CD1c-positive myeloid dendritic cell (primary cell): Measurements from ENCODE around the gene CPED1.
"Not testable (repeated sequence)": the region's sequence is repeated elsewhere in the genome, so short reads cannot be mapped to it uniquely, and the experiment has no call there.

Experiments
- DNase-seq: peaks from one replicate; pipeline ENCODE4 v3.0.0-alpha.2; 2016; ENCODE audit errors: extremely low spot score

The CPED1 gene

DNA sequence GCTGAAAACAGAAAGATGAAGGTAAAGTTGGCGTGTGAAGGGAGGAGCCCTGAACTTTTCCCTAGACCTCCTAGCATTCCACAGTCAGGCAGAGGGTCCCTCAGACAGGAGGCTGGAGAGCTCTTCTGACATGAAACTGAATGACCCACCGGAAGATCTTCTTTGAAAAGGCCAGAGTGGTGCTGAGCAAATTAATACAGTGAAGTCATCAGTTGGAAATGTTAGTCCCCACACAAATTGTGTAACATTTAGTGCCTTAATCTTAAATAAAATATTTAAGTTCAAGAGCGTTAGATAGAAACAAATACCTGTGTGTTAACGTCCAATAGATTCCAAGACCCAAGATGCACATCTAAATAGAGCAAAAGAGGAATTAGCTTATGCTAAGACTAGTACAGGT is 291.3 kb downstream of the CPED1 start:
- DNase-seq, result no peak

DNA sequence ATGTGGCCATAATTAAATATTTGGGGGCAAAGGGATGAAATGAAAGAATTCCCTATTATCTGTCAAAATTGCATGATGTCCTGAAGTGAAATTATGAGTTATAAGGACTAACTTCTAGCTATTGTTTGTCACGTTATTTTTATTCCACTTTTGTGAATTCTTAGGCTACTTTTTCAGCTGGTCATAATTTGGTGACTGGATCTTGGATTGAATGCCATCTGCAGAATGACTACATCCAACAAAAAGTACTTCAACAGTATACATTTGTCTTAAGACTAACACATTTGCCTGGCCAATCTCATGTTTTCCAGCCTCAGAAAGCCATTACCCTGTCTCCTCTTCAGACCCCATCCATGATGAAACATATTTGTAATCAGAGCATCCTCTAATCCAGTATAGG is 292.1 kb downstream of the CPED1 start:
- no peak for DNase-seq

DNA sequence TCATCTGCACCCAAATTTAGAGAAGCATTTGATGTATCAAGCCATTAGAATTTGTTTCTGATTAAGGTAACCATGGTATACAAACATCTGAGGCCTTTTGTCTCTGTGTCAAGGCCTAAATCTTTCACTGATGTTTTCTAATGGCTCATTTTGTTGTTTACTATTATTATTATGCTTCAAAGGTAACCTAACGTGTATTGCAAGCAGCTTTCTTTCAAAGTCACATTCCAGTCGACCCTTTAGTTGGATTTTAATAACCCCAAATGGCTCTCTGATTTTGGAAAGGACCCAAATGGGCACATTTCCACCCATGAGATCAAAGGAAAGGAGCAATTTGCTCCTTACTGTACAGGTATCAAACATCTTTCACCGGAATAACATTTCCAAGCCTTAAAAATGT is 293.6 kb downstream of the CPED1 start:
- DNase-seq, result no peak

GRCh38 chr7:121285066-121285667 is 296.7 kb downstream of the CPED1 start:
- DNase-seq, result no peak

DNA sequence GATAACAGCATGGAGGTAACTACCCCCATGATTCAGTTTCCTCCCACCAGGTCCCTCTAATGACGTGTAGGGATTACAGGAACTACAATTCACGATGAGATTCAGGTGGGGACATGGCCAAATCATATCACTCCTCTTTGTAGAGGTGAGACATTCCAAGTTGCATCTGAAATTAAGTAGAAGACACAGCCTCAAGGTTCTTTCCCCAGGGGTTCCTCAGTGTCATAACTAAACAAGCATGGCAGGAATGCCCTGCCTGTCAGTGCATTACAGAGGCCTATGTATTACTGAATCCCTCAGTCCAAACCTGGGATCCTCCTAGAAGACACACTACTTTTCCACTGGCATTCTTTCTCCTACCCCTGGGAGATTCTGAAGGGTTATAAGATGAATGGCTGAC is 297.7 kb downstream of the CPED1 start:
- no peak for DNase-seq

DNA sequence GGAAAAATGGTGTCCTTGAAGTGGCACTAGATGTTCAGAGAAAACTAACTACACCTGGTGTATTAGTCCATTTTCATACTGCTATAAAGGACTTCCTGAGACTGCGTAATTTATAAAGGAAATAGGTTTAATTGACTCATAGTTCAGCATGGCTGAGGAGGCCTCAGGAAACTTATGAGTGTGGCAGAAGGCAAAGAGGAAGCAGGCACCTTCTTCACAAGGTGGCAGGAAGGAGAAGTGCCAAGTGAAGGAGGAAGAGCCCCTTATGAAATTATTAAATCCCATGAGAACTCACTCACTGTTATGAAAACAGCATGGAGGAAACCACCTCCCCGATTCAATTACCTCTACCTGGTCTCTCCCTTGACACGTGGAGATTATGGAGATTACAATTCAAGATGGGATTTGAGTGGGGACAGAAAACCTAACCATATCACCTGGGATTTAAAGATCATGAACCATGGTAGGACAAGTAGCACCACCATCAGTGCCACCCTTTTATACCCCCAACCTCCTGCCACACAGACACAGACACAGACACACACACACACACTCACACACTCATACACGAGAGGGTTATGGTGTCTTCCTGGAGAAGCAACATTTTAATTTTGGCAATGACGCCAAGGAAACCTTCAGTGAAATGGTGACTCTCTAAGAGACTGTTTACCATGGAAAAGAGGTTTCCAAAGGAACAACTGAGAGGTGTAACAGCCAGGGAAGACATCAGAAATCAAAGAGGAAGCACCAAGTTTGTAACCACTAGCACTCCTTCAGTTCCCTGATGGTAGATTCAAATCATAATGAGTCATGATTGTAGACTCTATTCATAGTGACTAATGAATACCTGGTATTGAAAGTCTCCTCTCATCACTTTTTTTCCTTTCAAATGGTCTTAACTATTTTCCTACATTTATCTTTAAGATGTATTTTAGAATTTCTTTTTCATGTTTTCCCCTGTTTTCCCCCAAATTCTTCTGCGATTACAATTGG is 298.5 kb downstream of the CPED1 start:
- no peak for DNase-seq

DNA sequence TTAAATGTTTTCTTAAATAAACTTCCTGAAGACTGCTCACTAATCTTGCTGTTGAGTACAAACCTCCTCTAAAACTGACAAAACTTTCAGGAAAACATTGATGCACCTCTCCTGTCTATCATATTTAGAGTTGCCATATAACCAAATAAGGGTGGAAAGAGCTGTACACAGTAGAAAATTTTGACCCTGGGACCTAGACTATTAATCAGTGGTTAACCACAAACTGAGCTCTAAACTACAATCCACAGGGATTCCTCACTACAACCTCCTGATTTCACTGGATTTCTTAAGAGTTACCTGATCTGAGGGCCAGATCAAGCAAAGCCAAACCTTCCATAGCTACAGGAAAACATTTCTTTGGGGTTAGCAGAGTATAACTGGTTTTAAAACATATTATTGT is 300.4 kb downstream of the CPED1 start:
- no peak for DNase-seq

GRCh38 chr7:121289930-121290329 is 301.4 kb downstream of the CPED1 start:
- not testable (repeated sequence) for DNase-seq

GRCh38 chr7:121294448-121294992 is 306.0 kb downstream of the CPED1 start:
- DNase-seq, result no peak

- no peak for DNase-seq
These were observed 309.3 kb downstream of the CPED1 start for GRCh38 chr7:121297843-121298242.

GRCh38 chr7:121298831-121299239 is 310.3 kb downstream of the CPED1 start:
- no peak for DNase-seq

GRCh38 chr7:121300685-121301420 is 312.3 kb downstream of the CPED1 start:
- no peak for DNase-seq

DNA sequence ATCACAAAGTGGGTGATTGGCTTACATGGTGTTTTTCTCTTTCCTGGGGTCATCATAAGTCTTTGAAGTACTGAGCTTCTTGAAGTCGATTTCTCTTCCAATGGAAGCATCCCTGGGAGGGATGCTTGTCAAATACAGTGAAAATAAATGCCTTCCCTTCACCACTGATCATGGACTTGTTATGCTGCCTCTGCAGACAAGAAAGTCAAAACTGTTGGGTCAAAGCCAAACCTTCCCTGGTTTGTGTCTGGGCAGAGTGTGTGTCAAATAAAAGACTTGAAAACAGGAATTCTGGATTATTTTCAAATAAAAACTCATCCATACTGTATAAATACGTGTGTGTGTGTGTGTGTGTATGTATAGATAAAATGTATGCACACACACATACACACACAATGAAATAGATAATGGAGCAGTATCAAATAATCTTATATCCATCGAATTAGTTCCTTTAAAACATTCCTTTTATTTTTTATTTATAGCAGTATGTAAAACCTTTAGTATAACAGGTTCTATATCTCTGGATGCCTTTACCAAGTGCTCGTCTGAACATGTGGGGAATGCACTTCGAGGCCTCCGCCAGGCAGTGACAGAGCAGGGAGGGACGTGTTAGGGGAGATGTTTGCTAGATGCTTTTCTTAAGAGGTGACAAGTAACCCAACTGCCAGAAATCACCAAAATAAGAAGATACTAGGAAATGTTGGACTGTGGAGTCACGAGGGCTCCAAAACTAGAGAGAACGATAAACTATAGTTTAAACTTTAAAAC is 313.1 kb downstream of the CPED1 start:
- no peak for DNase-seq

DNA sequence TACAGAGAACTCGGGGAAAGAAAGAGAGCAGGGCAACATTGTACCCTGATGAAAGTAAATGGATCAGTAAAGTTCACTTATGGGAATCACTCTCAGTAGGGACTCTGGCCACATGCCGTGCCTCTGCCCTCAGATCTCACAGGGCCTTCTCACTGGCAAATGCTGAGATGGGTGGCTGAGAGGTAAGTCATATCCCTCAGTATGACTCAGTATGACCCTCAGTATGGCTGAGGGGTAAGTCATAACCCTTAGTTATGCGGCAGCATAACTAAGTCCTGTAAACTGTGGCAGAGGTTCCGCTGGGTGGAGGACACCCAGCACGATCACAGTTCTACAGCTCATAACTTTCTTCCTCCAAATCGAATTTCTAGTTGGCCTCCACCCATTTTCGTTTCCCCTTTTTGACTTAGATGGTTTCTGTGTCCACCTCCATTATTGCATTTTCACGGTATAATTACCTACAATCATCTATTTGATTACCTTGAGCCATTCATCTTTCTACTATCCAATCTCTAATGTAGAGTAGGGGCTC is 313.8 kb downstream of the CPED1 start:
- no peak for DNase-seq

- no peak for DNase-seq
These were observed 315.1 kb downstream of the CPED1 start for GRCh38 chr7:121303422-121304101.

DNA sequence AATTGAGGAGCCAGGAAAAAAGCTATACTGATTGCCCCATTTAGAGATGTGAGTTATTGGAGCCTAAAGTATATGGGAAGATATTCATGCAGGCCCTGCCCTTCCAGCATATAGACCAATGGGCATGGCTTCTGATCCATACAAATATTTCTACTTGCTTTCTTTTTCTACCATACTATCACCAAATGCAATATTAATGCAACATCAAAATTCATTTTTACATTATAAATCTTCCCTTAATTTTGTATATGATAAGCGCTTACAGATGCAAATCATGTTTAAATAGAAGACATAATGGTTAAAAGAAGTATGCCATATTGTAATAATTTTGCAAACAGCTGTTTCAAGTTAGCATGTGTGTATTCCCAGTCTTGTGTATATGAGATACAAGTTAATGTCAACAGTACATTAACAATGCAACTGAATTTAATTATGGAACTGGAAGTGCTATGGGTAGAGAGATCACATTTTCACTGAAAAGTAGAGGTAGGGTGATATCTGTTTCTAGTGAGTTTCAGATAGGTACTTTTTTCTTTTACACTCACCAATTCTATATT is 315.7 kb downstream of the CPED1 start:
- DNase-seq, result no peak

- DNase-seq, result no peak
These were observed 316.6 kb downstream of the CPED1 start for GRCh38 chr7:121305109-121305508.

DNA sequence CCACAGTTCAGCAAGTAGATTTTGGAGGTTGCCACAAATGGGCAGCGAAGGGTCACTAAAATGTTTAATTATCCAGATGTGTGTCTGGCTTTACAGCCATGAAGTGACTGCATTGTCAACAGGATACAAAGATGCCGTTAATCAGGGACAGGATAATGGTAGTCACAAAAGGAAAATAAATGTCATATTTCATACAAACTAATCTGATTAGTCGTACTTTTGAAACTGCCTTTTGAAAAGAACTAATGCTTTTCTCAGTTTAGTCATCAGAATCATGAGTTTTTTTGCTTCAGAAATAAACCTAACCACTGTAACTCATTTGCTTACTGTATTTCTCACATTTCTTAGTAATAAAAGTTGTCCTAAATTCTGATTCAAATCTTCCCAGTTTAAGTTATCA is 318.1 kb downstream of the CPED1 start:
- no peak for DNase-seq

DNA sequence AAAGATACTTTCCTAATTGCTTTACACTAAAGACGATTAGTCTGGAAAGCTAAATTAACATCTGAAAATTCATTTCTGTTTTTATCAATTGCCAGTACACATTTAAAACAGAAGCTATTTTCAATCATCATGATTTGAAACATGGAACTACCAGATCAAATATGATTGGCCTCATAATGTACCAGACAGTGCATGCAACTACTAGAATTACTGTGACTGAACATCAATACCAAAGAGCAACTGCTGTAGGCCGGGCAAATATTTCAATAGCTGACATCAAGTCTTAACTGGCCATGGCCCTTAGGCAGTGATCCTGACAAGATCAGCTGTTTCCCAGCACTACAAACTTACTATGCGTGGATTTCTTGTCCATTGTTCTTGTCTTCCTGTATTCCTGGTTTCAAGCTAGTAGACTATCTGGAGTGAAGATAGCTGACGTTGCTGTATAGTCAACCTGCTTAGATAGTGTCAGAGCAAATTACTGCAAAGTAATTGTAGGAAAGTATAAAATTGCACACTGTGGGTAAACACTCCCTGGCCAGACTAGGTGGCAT is 318.6 kb downstream of the CPED1 start:
- no peak for DNase-seq

GRCh38 chr7:121313220-121313792 is 324.8 kb downstream of the CPED1 start:
- DNase-seq, result no peak
